Measurements from ENCODE around the gene TCAF2. TPM values are rescaled to one million over a fixed set of nuclear protein-coding genes. Genes with fewer than 3 reads are reported as not detected.
"Not testable (repeated sequence)": the region's sequence is repeated elsewhere in the genome, so short reads cannot be mapped to it uniquely, and the experiment has no call there.

Gene TCAF2
- 4.8 TPM for polyA plus RNA-seq (2013, experiment 1 of 2; ENCODE audit: insufficient read length)
- polyA plus RNA-seq (2013, experiment 2 of 2; ENCODE audit: insufficient read length): 2.2 TPM

- DNase-seq: not testable (repeated sequence)
Measured at GRCh38 chr7:143620646-143621045, at the start of gene TCAF2. Gene TCAF2, plus strand, starts transcription at chr7:143620974.

- DNase-seq: not testable (repeated sequence)
Measured at GRCh38 chr7:143571501-143571900, 49.3 kb upstream of the TCAF2 start, which contains the start of gene CTAGE15. Gene CTAGE15, plus strand, starts transcription at chr7:143571801. Its CDS starts 17 bp downstream, at chr7:143571818.

GRCh38 chr7:143588183-143588582 is 32.6 kb upstream of the TCAF2 start:
- DNase-seq: not testable (repeated sequence)

GRCh38 chr7:143589897-143590296 is 30.9 kb upstream of the TCAF2 start:
- DNase-seq: not testable (repeated sequence)

GRCh38 chr7:143598086-143598485 is 22.7 kb upstream of the TCAF2 start:
- DNase-seq: not testable (repeated sequence)

- not testable (repeated sequence) for DNase-seq
Measured at GRCh38 chr7:143603549-143603948, 17.2 kb upstream of the TCAF2 start.

- DNase-seq: not testable (repeated sequence)
Measured at GRCh38 chr7:143606088-143606487, 14.7 kb upstream of the TCAF2 start.

GRCh38 chr7:143615545-143615944 is 5.2 kb upstream of the TCAF2 start:
- DNase-seq: peak; percentile 0

GRCh38 chr7:143617204-143617603 is 3.6 kb upstream of the TCAF2 start:
- DNase-seq: not testable (repeated sequence)

GRCh38 chr7:143620058-143620457 is 716 bp upstream of the TCAF2 start:
- DNase-seq: not testable (repeated sequence)

- not testable (repeated sequence) for DNase-seq
Measured at GRCh38 chr7:143621175-143621574, 401 bp downstream of the TCAF2 start.

- not testable (repeated sequence) for DNase-seq
Measured at GRCh38 chr7:143622130-143622529, 1.4 kb downstream of the TCAF2 start.

GRCh38 chr7:143630653-143631052 is 9.9 kb downstream of the TCAF2 start:
- not testable (repeated sequence) for DNase-seq

GRCh38 chr7:143632506-143632905 is 11.7 kb downstream of the TCAF2 start:
- DNase-seq: not testable (repeated sequence)

GRCh38 chr7:143633013-143633618 is 12.3 kb downstream of the TCAF2 start:
- DNase-seq: not testable (repeated sequence)

- DNase-seq: not testable (repeated sequence)
Measured at GRCh38 chr7:143635364-143636240, 14.8 kb downstream of the TCAF2 start.

GRCh38 chr7:143639372-143639771 is 18.6 kb downstream of the TCAF2 start:
- DNase-seq: not testable (repeated sequence)

- not testable (repeated sequence) for DNase-seq
Measured at GRCh38 chr7:143640528-143641189, 19.9 kb downstream of the TCAF2 start.

GRCh38 chr7:143646598-143646997 is 25.8 kb downstream of the TCAF2 start:
- DNase-seq: not testable (repeated sequence)

- not testable (repeated sequence) for DNase-seq
Measured at GRCh38 chr7:143649902-143650301, 29.1 kb downstream of the TCAF2 start.

- DNase-seq: not testable (repeated sequence)
Measured at GRCh38 chr7:143650447-143650846, 29.7 kb downstream of the TCAF2 start.

Data from fibroblast of skin of back (primary cell).